Stimulated activated CD4-positive, alpha-beta T cell treated with anti-CD3 and anti-CD28 coated beads, Interleukin-12 subunit alpha, Interleukin-12 subunit beta, amount 100 ng/mL, for 48 hours (primary cell): ENCODE measurements around the gene C11orf91.
"Not testable (repeated sequence)": the region's sequence is repeated elsewhere in the genome, so short reads cannot be mapped to it uniquely, and the experiment has no call there.

Experiments used
- DNase-seq, 3 donors: peaks; one replicate each; pipeline ENCODE4 v3.0.0-alpha.2; 2020; ENCODE audit warnings: low read depth in 2 of 3, low spot score in 1 of 3

C11orf91 gene

DNA sequence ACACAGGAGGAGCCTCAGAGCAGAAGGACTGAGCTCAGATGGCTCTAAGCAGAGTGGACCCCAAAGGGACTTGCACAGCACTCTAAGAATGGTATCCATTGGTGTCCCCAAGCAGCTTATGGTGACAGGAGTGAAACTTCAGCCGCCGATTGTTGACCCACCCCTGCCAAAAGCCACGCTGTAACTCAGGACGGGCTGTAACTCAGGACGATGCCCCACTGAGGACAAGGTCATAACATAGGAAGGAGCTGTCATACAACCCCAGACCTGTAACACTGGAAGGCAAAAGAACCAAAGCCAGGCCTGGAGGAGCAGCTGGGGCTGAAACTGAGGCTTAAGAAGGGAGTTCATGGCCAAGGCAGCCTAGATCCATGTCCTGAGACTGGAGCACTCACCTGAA is 21.4 kb upstream of the C11orf91 start:
- DNase-seq: no peak

DNA sequence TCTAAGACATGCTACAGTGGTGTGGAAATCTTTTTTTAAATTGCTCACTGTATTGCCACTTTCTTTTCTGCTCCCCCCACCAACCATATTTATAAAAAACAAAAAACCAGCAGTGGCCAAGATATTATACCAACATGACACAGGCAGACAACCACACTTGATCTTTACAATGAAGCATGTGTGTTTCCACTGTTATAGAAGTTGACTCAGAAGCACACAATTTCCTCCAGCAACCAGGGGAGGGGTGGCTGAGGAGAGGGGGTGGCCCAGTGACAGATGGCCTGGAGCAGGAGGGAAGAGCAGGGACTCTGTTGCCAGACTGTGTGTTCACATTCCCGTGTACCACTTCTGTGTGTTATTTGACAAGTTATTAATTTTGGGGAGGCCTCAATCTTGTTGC is 20.8 kb upstream of the C11orf91 start:
- no peak for DNase-seq

DNA sequence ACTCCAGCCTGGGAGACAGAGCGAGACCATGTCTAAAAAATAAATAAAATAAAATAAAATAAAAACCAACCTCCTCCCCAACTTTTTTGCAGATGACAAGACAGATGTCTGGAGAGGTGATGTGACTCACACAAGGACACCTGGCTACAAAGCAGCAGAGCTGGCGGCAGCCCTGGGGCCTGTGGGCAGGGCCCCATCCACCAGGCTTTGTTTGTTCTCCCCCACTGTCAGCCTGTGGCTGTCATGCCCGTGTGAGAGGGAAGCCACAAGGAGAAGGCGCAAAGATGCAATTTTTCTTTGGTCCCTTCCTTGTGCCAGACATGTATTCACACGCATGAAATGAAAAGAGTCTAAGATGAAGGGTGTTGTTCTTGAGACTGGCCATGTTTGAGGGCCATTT is 19.0 kb upstream of the C11orf91 start:
- no peak for DNase-seq

DNA sequence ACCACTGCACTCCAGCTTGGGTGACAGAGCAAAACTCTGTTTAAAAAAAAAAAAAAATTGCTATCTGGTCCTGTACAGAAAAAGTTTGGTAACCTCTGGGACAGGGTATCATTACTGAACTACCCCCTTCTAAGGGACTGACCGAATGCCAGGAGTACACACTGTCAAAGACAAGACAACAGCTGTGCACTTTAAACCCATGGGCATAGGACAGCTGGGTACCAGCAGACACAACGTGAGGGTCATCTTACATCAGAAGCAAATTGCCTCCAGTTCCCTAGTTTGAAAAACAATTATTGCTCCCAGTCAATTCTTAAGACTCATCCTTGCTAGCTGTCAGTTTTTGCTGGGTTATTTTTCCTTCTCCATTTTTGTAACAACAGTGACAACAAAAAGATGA is 17.8 kb upstream of the C11orf91 start:
- DNase-seq: no peak

DNA sequence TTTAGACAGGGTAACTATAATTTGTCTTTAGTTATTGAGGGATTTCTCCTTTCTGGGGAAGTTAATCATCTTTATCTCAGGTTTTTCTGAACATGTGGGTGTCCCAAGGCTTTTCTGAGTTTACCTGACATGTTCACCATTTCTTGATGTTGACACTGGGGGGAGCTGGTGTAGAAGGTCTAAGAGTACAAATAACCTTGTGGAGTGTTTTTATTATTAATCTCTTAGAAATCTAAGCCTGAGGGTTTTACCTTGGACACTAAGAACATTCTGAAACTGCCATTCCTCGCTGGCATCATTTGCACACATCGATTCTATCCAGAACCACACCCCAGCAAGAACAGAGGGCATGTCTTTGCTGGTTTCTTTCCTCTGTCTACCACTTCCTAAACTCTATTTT is 15.6 kb upstream of the C11orf91 start:
- no peak for DNase-seq

DNA sequence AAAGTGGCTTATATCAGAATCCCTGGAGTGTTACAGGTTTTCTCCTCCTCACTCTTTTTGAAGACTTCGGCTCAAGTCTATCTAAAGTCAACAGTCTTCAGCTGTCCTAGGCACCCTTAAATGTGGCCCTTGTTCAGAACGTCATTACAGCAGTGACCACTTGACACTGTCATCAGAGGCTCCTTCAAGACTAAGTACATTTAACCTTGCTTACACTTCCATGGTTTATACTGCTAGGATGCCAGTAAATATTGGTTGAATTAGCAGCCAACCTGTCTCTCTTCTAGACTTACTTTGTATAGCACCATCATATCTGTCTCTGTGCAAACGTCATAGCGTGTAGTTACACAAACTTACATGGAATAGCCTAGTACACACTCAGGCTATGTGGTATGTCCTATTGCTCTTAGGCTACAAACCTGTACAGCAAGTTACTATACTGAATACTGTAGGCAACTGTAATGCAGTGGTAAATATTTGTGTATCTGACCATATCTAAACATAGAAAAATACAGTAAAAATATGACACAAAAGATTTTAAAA is 13.3 kb upstream of the C11orf91 start:
- no peak for DNase-seq

DNA sequence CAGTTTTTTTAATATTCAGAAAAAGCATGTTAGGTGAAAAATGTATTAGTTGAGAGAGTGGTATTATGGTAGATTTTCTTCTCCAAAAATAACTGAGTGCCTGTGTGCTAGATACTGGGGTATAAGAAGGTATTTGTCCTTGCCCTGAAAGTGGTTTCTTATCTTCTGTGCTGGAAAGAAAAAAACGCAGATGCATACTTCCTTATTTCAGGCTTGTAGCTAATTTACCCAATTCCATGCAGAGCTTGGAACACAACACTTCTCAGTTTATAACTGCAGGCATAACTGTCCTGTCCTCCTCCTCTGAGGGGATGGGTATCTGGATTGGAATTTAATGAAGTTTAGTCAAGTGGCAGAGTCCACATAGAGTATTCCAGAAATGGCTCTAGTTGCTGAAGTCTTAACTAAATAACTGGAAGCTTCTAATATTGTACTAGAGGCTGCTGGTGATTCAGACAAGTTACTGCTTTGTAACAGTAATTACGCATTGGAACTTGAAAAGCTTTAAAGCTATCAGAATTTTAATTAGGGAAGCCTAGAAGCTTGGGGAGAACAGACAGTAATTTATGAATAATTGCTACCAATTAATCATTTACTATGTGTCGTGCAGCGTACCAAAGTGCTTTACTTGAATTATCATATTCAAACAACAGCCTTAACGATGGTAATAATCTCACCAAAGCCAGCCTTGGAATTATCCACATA is 12.7 kb upstream of the C11orf91 start:
- DNase-seq: no peak

DNA sequence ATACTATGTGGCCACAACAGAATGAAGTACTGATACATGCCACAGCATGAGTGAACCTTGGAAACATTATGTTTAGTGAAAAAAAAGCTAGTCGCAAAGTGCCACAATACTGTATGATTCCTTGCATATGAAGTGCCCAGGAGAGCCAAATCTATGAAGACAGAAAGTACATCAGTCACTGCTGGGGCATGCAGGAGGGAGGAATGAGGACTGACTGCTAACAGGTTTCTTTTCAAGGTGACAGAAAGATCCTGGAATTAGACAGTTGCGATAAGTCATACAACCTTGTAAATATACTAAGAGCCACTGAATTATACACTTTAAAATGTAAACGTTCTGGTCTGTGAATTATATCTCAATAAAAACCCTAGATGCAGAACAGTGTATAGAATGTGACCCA is 11.8 kb upstream of the C11orf91 start:
- DNase-seq: no peak

DNA sequence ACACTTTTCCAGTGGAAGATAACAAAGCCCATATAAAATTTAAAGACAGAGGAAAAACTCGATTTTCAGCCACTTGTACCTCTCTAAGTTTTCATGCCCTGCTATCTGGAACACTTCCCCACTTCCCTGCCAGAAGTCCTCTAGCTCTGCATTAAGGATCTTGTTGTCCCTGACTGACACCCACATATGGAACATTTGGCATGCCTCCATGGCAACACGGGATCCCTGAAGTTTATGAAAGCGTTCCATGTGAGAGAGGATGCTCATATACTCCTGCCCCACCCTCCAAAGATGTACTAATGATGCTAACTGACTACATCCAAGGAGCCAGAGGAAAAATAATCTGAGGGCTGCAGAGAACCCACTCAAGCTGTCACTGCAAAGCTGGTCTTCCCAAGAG is 8.8 kb upstream of the C11orf91 start:
- DNase-seq: no peak

DNA sequence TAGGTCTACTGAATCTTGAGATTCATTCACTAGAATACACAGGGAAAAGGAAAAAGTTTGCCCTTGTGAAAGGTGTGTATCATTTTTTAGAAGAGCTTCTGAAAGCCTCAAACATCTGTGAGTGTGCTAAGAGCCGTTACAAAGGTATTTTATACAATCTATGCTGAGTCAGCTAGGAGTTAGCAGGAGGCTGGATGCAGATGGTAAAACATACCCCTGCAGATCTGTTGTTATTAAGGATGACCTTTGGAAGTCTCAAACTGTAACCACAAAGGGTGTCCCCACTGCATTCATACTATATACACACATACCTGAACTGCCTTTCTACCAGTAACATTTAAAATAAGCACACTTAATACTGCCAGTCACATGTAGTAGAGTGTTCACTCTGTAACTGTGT is 8.4 kb upstream of the C11orf91 start:
- DNase-seq: no peak

DNA sequence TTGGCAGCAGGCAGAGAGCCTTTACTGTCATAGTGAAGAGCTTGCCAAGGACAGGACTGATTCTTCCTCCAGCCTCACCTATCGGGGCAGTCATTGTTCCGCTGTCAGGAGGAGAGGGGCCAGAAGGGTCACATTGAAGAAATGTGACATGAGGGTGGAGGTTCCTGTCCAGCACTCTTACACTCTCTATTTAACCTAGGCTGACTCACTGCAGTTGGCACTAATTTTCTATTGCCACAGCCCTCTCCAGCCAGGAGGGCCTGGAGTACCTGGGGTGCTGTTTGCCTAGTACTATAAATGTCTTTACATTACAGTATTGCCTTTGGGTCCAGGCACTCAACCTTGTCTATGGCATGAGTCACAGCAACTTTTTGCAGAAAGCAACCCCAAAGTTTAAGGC is 7.2 kb upstream of the C11orf91 start:
- DNase-seq: not testable (repeated sequence)

DNA sequence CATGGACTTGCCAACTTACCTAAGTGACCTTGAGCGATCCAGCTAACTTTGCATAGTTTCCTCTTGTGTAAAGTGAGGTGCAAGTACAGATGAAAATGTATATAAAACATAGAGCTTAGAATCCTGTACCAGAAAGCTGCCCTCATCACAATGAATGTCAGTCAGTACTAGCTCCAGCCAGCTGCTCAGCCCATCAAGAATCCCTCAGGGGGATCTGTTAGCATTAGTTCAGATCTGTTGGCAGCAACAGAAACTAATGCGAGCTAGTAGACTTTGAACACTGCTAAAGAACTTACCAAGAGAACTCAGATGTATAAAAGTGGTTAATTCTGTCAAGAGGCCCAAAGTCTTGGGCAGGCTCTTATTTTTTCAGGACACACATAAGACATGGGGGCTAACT is 6.3 kb upstream of the C11orf91 start:
- DNase-seq: no peak

DNA sequence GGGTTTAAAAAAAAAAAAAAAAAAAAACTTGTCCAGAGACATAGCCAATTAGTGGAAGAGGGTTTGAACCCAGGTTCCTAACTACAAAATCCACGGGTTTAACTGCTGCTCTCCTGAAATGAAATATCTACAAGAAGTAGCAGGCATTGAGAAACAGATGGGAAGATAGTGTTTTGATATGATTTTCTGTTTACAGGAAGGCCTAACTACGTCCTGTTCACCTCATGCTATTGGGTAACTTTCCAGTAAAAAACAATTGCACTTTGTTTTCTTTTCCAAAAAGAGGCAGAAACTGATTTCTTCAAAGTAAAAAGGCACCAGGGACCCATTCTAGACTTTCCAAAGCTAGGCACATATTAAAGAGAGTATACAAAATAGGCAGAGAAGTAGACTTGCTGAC is 5.9 kb upstream of the C11orf91 start:
- DNase-seq: no peak

DNA sequence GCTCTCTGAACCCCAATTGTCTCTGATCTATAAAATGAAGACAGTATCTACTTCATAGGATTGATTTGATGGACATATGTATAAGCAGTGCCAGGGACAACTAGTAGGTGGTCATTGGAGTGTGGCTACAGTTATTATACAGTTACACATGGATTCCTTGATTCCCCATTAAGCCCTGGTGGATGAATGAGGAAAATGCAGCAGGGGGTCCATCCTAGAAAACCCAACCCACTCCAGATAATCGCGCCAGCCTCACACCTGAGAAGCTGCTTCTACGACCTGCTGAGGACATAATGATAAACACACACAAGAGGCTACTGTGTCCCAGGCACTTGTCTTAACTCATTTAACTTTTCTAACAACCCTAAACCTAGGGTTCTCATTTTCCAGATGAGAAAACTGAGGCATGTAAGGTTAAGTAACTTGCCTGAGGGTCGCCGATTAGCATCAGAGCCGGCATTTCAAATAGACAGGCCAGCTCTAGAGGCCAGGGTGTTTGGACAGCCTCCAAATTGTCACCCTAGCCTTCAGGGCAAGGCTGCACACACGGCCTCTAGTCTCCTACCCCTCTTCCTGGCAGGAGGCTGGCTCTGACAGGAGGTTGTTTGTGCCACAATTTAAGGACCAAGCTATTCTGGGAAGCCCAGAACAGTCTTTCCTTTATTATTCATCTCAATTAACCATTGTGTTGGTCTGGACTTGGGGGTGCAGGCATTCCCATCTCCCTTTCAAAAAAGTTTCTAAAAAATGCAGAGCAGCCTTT is 3.8 kb upstream of the C11orf91 start:
- no peak for DNase-seq

DNA sequence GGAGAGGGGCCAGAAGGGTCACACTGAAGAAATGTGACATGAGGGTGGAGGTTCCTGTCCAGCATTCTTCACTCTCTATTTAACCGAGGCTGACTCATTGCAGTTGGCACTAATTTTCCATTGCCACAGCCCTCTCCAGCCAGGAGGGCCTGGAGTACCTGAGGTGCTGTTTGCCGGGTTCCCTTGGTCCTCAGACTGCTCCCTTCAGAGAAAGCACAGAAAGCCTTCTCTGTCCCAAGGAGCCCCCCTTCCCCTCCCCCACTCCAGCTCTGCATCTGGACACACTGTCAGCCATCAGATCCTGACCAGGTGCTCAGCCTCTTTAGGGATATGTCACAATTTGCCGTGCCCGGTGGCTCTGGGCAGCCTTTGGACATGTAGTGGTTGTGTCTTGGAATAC is 3.2 kb upstream of the C11orf91 start:
- DNase-seq: no peak

DNA sequence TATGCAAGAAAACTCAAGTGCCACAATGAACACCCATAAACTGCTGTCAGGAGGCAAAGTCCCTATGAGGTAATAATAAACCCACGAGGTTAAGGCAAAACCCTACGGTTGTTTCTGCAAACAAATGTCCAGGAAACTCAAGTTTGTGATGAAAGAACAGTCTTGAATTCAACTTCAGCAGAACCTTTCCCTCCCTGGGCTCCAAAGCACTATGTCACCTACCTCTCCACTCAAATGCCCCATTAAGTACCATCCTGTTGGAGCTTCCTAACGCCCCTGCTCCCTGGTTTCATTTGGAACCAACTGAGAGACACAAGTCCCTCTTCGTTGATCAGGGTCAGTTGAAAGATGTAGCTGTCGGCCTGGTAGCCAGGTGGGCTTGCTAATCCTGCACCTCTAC is 2.6 kb upstream of the C11orf91 start:
- DNase-seq: no peak

DNA sequence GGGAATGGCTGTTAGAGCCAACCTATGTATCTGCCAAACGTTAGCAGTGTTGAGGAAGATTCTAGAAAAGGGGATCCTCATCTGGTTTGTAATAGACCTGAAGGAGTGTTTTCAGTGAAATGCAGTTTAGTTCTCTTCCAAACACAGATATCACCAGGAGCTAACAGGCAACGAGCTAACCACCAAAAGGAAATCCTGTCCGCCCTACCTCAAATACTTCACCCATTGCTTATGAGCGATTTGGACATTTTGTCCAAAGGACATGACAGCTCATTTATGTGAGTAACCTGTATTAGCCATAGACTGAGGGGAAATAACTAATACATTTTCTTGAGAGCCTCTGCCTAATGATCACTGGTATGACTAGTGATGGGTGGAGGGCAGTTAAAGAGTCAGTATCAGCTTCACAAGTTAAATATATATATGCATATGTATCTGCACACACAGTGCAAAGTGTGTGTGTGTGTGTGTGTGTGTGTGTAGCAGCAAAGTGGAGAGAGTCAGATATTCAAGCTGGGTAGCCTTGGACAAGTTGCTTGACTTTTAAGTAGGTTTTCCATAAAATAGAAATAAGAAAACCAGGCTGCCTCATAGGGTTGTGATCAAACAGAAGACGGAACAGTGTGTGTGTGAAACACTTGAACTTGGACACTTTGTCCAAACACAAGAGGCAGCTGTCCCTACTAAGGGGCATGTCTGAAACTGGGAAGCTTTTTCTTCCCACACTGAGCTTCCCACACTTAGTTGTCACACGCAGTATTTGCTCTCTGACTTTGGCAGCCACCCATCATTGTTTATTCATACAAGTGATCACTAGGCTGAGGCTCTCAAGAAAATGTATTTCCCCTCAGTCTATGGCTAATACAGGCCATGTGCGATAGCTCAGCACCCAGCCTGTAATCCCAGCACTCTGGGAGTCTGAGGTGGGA is 940 bp upstream of the C11orf91 start:
- no peak for DNase-seq

DNA sequence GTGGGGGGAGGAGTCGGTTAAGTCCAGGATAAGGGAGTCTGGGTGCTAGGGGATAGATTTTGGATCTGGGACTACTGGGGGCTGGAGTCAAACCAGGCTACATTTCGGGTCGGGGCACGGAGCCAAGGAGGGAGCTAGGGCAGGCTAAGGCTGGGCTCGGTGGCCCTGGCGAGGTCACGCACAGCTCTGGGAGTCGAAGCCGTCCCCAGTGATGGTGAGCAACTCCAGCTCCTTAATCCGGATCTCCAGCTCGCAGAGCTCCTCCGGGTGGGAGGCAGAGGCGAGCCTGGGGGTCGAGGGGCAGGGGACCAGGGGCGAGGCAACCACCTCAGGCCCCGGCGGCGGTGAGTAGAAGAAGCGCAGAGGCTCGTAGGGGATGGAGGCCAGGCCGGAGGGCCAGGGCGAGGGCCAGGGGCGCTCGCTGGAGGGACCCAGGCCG is 544 bp downstream of the C11orf91 start:
- DNase-seq: no peak

DNA sequence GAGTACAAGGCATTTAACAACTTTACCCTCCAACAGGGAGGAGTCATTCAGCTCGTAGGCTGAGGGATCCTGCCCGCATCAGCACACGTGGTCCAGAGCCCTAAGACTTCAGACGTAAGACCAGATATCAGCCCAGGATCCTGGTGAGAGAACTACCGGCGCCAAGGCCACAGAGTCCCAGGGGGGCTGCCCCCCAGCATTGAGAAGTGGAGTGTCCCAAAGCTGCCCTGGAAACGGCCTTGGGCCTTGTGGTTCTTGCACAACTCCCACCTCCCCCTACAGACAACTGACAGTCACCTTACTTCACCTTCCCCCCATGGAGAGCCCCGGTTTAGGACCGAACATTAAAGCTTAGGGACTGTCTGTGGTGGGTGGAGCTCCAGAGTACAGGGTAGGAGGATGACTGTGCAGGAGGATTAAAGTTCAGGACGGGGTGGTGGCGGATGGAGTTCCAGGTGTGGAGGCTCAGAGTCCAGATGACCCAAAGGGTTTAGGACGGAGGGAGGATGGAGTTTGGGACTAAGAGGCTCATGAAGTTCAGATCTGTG is 1.0 kb downstream of the C11orf91 start:
- DNase-seq: no peak

DNA sequence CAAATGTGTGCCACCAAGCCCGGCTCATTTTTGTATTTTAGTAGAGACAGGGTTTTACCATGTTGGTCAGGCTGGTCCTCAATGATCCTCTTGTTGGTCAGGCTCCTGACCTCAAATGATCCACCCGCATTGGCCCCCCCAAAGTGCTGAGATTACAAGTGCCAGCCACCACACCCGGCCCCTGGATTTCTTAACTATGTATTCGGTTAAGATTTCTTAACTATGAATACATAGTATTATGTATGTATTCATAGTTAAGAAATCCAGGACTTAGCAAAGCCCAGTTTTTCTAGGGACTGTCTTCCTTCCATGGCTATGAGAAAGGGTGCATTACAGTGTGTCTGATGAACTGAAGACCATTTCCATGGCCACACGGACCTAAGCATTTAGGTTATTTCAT is 1.7 kb downstream of the C11orf91 start:
- DNase-seq: no peak

DNA sequence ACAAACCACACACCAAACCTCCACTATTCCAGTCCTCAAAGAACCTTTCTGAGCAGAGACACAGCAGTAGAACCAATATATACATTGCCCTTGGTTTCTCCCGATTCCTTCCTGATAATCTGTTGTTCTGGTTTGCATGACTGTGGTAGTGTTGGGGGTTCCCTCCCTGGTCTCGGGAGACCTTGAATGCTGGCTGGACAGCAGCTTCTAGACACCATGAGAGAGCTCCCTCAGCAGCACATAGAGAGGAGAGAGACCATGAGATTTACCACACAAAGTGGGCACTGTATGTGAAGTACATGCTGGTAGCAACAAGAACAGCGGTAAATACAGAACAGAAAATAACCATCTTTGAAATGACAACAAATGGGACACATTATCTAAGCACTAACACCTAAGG is 2.6 kb downstream of the C11orf91 start:
- no peak for DNase-seq
